ENCODE measurements around the gene TBCB.

- TF ChIP-seq, protein P1, sequence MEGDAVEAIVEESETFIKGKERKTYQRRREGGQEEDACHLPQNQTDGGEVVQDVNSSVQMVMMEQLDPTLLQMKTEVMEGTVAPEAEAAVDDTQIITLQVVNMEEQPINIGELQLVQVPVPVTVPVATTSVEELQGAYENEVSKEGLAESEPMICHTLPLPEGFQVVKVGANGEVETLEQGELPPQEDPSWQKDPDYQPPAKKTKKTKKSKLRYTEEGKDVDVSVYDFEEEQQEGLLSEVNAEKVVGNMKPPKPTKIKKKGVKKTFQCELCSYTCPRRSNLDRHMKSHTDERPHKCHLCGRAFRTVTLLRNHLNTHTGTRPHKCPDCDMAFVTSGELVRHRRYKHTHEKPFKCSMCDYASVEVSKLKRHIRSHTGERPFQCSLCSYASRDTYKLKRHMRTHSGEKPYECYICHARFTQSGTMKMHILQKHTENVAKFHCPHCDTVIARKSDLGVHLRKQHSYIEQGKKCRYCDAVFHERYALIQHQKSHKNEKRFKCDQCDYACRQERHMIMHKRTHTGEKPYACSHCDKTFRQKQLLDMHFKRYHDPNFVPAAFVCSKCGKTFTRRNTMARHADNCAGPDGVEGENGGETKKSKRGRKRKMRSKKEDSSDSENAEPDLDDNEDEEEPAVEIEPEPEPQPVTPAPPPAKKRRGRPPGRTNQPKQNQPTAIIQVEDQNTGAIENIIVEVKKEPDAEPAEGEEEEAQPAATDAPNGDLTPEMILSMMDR (IDR thresholded peaks at IDR 0.05), result no peak
- no peak for TF ChIP-seq POLR2A (IDR thresholded peaks at IDR 0.05)
Observed at GRCh38 chr19:36120092-36120983, 5.1 kb downstream of the TBCB start.

All from tibial nerve (tissue), 3 donors.